Measurements from ENCODE around the gene IDUA. TPM values are rescaled to one million over a fixed set of nuclear protein-coding genes. Genes with fewer than 3 reads are reported as not detected.

IDUA gene
- total RNA-seq, 2 donors from 2014 or later: 23.4 to 31.9 TPM

DNA sequence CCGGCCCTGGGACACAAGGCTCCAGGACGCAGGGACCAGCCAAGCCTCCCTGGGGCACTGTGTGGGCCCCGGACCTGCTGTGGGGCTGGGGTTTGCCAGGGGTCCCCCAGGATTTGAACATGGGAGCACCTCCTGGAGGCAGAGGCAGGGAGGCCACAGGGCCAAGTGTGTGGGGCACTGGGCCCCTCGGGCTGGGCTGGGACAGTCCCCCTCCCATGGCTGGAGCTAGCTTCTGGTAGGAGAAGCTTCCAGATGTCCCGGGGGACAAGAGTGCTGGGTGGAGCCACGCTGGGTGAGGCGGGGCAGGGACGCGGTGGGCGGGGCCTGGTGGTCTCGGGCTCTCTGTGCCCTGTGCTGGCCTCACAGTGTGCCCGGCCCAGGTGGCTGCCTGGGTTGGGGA is 43.2 kb downstream of the IDUA start:
- Histone ChIP-seq H3K27ac (no peak overlapping the region), H3K9me3 (no peaks in the 10 kb centered on the region), H3K4me3 (no peak overlapping the region), H3K27me3 (replicated peaks; ENCODE audit: insufficient read depth) (no peaks in the 10 kb centered on the region), H3K36me3 (peaks cover 6% of the 10 kb centered on the region), H3K4me1 (ENCODE audit: control insufficient read depth in 1 of 2, low read depth in 2 of 2) (peaks cover 20 to 30% of the 10 kb centered on the region in 2 donors)
- TF ChIP-seq, protein P1, sequence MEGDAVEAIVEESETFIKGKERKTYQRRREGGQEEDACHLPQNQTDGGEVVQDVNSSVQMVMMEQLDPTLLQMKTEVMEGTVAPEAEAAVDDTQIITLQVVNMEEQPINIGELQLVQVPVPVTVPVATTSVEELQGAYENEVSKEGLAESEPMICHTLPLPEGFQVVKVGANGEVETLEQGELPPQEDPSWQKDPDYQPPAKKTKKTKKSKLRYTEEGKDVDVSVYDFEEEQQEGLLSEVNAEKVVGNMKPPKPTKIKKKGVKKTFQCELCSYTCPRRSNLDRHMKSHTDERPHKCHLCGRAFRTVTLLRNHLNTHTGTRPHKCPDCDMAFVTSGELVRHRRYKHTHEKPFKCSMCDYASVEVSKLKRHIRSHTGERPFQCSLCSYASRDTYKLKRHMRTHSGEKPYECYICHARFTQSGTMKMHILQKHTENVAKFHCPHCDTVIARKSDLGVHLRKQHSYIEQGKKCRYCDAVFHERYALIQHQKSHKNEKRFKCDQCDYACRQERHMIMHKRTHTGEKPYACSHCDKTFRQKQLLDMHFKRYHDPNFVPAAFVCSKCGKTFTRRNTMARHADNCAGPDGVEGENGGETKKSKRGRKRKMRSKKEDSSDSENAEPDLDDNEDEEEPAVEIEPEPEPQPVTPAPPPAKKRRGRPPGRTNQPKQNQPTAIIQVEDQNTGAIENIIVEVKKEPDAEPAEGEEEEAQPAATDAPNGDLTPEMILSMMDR (IDR thresholded peaks at IDR 0.05): no peak
- DNase-seq (ENCODE audit: low spot score) (no peak), ATAC-seq (ENCODE audit: insufficient number of reproducible peaks, low FRiP score, low read depth) (no peak)

DNA sequence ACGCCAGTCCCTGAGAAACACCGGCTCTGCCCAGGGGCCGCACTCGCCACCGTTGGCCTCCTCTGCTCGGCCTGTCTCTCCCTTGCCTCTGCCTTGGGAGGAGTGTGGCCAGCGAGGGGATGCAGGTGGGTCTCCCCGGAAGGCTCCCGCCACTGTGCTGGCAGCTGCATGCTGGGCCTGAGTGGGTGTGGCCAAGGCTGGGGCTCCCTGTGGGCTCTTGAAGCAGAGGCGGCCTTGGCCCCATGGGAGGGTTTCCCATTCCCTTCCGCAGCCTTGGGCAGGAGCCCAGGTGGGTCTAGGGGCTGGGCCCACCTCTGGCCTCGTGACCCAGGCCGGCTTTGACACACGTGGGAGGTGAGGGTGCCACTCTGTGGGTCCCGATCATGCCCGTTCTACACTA is 43.7 kb downstream of the IDUA start:
- H3K4me3 ChIP-seq: no peak overlapping the region
- peaks cover 25 to 35% of the 10 kb centered on the region in 2 donors for H3K4me1 ChIP-seq (ENCODE audit: control insufficient read depth in 1 of 2, low read depth in 2 of 2)
- no peak for DNase-seq (ENCODE audit: low spot score)
- TF ChIP-seq, protein P1 (IDR thresholded peaks at IDR 0.05): no peak
- H3K9me3 ChIP-seq: no peaks in the 10 kb centered on the region
- peaks cover under 1% of the 10 kb centered on the region for H3K36me3 ChIP-seq
- H3K27ac ChIP-seq: no peak overlapping the region
- H3K27me3 ChIP-seq (replicated peaks; ENCODE audit: insufficient read depth): no peaks in the 10 kb centered on the region
- ATAC-seq (ENCODE audit: insufficient number of reproducible peaks, low FRiP score, low read depth): no peak

DNA sequence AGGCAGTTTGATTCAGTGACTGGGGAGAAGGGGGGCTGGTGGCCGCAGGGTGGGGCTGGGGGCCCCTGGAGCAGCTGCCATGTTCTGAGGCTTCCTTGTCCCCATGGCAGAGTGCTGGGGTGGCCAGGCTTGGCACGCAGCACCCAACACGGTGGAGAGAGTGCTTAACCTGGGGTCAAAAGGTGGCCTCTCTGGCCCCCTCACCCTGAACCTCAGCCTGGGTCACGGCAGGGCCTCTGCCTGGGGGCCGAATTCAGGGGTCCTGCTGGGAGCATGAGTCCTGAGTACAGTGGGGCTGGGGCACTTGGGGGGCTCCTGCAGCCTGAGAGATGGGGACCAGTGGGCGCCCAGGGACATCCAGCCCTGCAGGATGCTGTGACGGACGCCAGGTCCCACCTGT is 44.5 kb downstream of the IDUA start:
- no peaks in the 10 kb centered on the region for H3K9me3 ChIP-seq
- TF ChIP-seq, protein P1 (IDR thresholded peaks at IDR 0.05): no peak
- no peak overlapping the region for H3K4me3 ChIP-seq
- H3K27me3 ChIP-seq (replicated peaks; ENCODE audit: insufficient read depth): no peaks in the 10 kb centered on the region
- ATAC-seq (ENCODE audit: insufficient number of reproducible peaks, low FRiP score, low read depth) (no peak), DNase-seq (ENCODE audit: low spot score) (no peak)
- peaks cover 33 to 43% of the 10 kb centered on the region in 2 donors for H3K4me1 ChIP-seq (ENCODE audit: control insufficient read depth in 1 of 2, low read depth in 2 of 2)
- no peaks in the 10 kb centered on the region for H3K36me3 ChIP-seq
- H3K27ac ChIP-seq: no peak overlapping the region

DNA sequence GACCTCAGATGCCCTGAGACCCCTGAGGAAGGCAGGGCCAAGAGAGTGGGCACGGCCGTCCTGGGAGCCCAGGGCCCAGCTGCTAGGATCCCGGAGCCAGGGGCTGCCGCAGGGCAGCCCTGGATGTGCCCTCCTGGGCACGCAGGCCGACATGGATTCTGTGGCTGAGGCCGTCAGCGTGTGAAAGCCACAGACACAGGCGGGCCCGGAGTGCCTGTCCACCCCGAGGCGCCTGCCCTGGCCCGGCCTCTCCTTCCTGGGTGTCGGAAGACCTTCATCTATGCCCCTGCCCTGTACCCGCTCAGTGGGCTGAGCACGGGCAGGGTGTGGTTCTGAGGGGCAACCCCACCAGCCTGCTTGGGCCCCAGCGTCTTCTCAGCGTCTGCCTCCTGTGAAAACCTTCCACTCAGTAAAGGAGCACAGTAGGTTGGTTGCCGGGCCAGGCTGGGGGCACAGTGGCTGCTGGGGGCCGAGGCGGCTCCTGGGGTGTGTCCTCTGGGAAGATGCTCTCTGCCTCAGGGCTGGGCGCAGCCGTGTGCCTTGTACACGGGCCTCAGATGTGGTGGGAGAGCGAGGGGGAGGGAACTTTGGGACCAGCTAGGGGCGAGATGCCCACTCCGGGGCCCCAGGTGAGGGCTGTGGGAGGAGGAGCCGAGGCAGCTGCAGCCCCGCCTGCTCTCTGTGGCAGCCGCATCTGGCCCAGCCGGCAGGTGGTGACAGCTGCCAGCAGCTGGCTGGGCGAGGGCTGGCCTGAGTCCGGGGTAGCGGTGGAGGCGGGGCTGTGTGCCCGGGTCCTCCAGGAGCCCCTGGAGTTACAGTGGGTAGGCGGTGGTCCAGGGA is 45.3 kb downstream of the IDUA start:
- TF ChIP-seq, protein P1 (IDR thresholded peaks at IDR 0.05): no peak
- Histone ChIP-seq H3K27me3 (replicated peaks; ENCODE audit: insufficient read depth) (no peaks in the 10 kb centered on the region), H3K4me1 (ENCODE audit: control insufficient read depth in 1 of 2, low read depth in 2 of 2) (peaks cover 37 to 52% of the 10 kb centered on the region in 2 donors), H3K4me3 (no peak overlapping the region), H3K9me3 (no peaks in the 10 kb centered on the region), H3K27ac (no peak overlapping the region), H3K36me3 (no peaks in the 10 kb centered on the region)
- ATAC-seq (ENCODE audit: insufficient number of reproducible peaks, low FRiP score, low read depth) (no peak), DNase-seq (ENCODE audit: low spot score) (no peak)

DNA sequence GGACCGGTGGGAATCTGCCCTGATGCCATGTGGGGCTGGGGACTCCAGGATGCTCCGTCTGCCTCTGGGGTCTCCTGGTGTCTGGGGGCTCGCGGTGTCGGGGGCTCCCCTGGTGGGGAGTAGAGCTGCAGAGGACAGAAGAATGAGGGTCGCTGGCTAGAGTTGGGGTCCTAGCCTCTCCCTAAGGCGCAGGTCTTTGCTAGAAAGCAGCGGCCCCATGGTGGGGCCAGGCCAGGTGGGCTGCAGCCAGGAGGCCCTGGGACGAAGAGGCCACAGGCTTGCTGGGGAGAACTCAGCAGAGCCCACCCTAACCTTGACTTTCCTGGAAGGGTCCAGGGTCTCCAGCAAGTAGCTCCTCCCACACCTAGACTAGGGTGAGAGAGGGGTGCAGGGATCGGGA is 46.0 kb downstream of the IDUA start:
- H3K27me3 ChIP-seq (replicated peaks; ENCODE audit: insufficient read depth): no peaks in the 10 kb centered on the region
- no peak for ATAC-seq (ENCODE audit: insufficient number of reproducible peaks, low FRiP score, low read depth)
- TF ChIP-seq, protein P1 (IDR thresholded peaks at IDR 0.05): no peak
- H3K9me3 ChIP-seq: no peaks in the 10 kb centered on the region
- no peak overlapping the region for H3K4me3 ChIP-seq
- peak overlapping the region in 1 of 2 donors; percentile 85 for H3K27ac ChIP-seq
- H3K36me3 ChIP-seq: no peaks in the 10 kb centered on the region
- DNase-seq (ENCODE audit: low spot score): no peak
- peaks cover 37 to 55% of the 10 kb centered on the region in 2 donors for H3K4me1 ChIP-seq (ENCODE audit: control insufficient read depth in 1 of 2, low read depth in 2 of 2)

All from thoracic aorta (tissue), 2 donors.